Measurements from ENCODE around the gene PHF21B.
"Not testable (repeated sequence)": the region's sequence is repeated elsewhere in the genome, so short reads cannot be mapped to it uniquely, and the experiment has no call there.

Gene PHF21B

GRCh38 chr22:44988671-44989070, 21.1 kb downstream of the PHF21B start:
- DNase-seq = no peak

GRCh38 chr22:44986926-44987325, 22.9 kb downstream of the PHF21B start:
- DNase-seq = no peak

- no peak for DNase-seq
Measured at GRCh38 chr22:44985906-44986527, 23.8 kb downstream of the PHF21B start.

- no peak for DNase-seq
Measured at GRCh38 chr22:44983878-44984482, 25.8 kb downstream of the PHF21B start.

- DNase-seq = no peak
Measured at GRCh38 chr22:44982445-44982844, 27.4 kb downstream of the PHF21B start.

GRCh38 chr22:44981857-44982256, 27.9 kb downstream of the PHF21B start:
- DNase-seq = no peak

GRCh38 chr22:44979154-44979553, 30.7 kb downstream of the PHF21B start:
- no peak for DNase-seq

- peak; percentile 80 for DNase-seq
Measured at GRCh38 chr22:44975427-44976262, 34.2 kb downstream of the PHF21B start.

- DNase-seq = no peak
Measured at GRCh38 chr22:44974454-44974853, 35.4 kb downstream of the PHF21B start.

- DNase-seq = no peak
Measured at GRCh38 chr22:44973829-44974228, 36.0 kb downstream of the PHF21B start.

GRCh38 chr22:44972363-44973083, 37.3 kb downstream of the PHF21B start:
- no peak for DNase-seq

- DNase-seq = no peak
Measured at GRCh38 chr22:44971651-44972362, 38.0 kb downstream of the PHF21B start.

GRCh38 chr22:44970291-44970690, 39.5 kb downstream of the PHF21B start:
- no peak for DNase-seq

GRCh38 chr22:44969817-44970216, 40.0 kb downstream of the PHF21B start:
- DNase-seq = no peak

GRCh38 chr22:44968736-44969135, 41.1 kb downstream of the PHF21B start:
- no peak for DNase-seq

GRCh38 chr22:44965171-44965570, 44.6 kb downstream of the PHF21B start:
- no peak for DNase-seq

GRCh38 chr22:44964722-44965078, 45.1 kb downstream of the PHF21B start:
- DNase-seq = no peak

- DNase-seq = no peak
Measured at GRCh38 chr22:44963832-44964721, 45.7 kb downstream of the PHF21B start.

GRCh38 chr22:44962741-44963454, 46.9 kb downstream of the PHF21B start:
- DNase-seq = no peak

- not testable (repeated sequence) for DNase-seq
Measured at GRCh38 chr22:44961682-44962081, 48.1 kb downstream of the PHF21B start.

All from MV-4-11 (cell line).